ENCODE measurements around the gene ABR. TPM values are rescaled to one million over a fixed set of nuclear protein-coding genes. Genes with fewer than 3 reads are reported as not detected.
A peak's percentile ranks its signal among the peaks of the same experiment; 100 is the strongest.
"Not testable (repeated sequence)": the region's sequence is repeated elsewhere in the genome, so short reads cannot be mapped to it uniquely, and the experiment has no call there.

ABR gene
- total RNA-seq, 1 donor from 2014 or later: 94.5 TPM

- no peak for ATAC-seq
These were observed 6.1 kb downstream of the ABR start for GRCh38 chr17:1173432-1174262.

GRCh38 chr17:1171953-1172352, 7.8 kb downstream of the ABR start:
- ATAC-seq: no peak

GRCh38 chr17:1170739-1171138, 9.0 kb downstream of the ABR start:
- ATAC-seq: no peak

GRCh38 chr17:1169929-1170312, 9.9 kb downstream of the ABR start:
- ATAC-seq: no peak

GRCh38 chr17:1169221-1169928, 10.4 kb downstream of the ABR start:
- ATAC-seq: no peak

GRCh38 chr17:1168533-1169220, 11.1 kb downstream of the ABR start:
- no peak for ATAC-seq

GRCh38 chr17:1166276-1166675, 13.5 kb downstream of the ABR start:
- no peak for ATAC-seq

GRCh38 chr17:1165836-1166235, 13.9 kb downstream of the ABR start:
- peak; percentile 14 for ATAC-seq

- ATAC-seq: peak; percentile 53
These were observed 14.7 kb downstream of the ABR start for GRCh38 chr17:1164935-1165556.

GRCh38 chr17:1162116-1162855, 17.5 kb downstream of the ABR start:
- no peak for ATAC-seq

GRCh38 chr17:1160591-1161390, 19.0 kb downstream of the ABR start:
- no peak for ATAC-seq

- peak; percentile 10 for ATAC-seq
These were observed 20.2 kb downstream of the ABR start for GRCh38 chr17:1159431-1160180.

- no peak for ATAC-seq
These were observed 20.9 kb downstream of the ABR start for GRCh38 chr17:1158879-1159278.

- ATAC-seq: no peak
These were observed 22.9 kb downstream of the ABR start for GRCh38 chr17:1156864-1157263.

GRCh38 chr17:1154704-1155103, 25.1 kb downstream of the ABR start:
- no peak for ATAC-seq

- ATAC-seq: peak; percentile 48
These were observed 25.8 kb downstream of the ABR start for GRCh38 chr17:1153795-1154546.

GRCh38 chr17:1152582-1152981, 27.2 kb downstream of the ABR start:
- ATAC-seq: not testable (repeated sequence)

GRCh38 chr17:1150863-1151600, 28.7 kb downstream of the ABR start:
- ATAC-seq: no peak

GRCh38 chr17:1149869-1150268, 29.9 kb downstream of the ABR start:
- ATAC-seq: no peak

Measured in esophagus mucosa (tissue), 1 donor.